HG03457 (cell line): ENCODE measurements around the gene ARFGAP1.
"Not testable (repeated sequence)": the region's sequence is repeated elsewhere in the genome, so short reads cannot be mapped to it uniquely, and the experiment has no call there.

ENCODE experiments used
- ATAC-seq: cut with Tn5 transposase; IDR thresholded peaks from one replicate; pipeline ENCODE4 v1.9.1; 2021; ENCODE audit warnings: moderate number of reproducible peaks; ENCODE audit not compliant: unreplicated experiment

The ARFGAP1 gene

GRCh38 chr20:63239431-63239830 lies 33.2 kb upstream of the ARFGAP1 start:
- ATAC-seq = no peak

GRCh38 chr20:63240004-63240403 lies 32.6 kb upstream of the ARFGAP1 start:
- no peak for ATAC-seq

- no peak for ATAC-seq
Observed at GRCh38 chr20:63241272-63241671, 31.3 kb upstream of the ARFGAP1 start.

GRCh38 chr20:63242736-63243135 lies 29.9 kb upstream of the ARFGAP1 start:
- ATAC-seq = no peak

- no peak for ATAC-seq
Observed at GRCh38 chr20:63243604-63244247, 28.9 kb upstream of the ARFGAP1 start.

GRCh38 chr20:63244468-63244867 lies 28.1 kb upstream of the ARFGAP1 start:
- no peak for ATAC-seq

GRCh38 chr20:63246490-63247288 lies 25.9 kb upstream of the ARFGAP1 start:
- no peak for ATAC-seq

- no peak for ATAC-seq
Observed at GRCh38 chr20:63247671-63248228, 24.9 kb upstream of the ARFGAP1 start.

- ATAC-seq = no peak
Observed at GRCh38 chr20:63248835-63249591, 23.6 kb upstream of the ARFGAP1 start.

GRCh38 chr20:63249891-63250290 lies 22.7 kb upstream of the ARFGAP1 start:
- no peak for ATAC-seq

- ATAC-seq = not testable (repeated sequence)
Observed at GRCh38 chr20:63251350-63251749, 21.3 kb upstream of the ARFGAP1 start.

GRCh38 chr20:63252284-63252711 lies 20.3 kb upstream of the ARFGAP1 start:
- ATAC-seq = no peak

GRCh38 chr20:63253065-63253437 lies 19.6 kb upstream of the ARFGAP1 start:
- no peak for ATAC-seq

- no peak for ATAC-seq
Observed at GRCh38 chr20:63253438-63254231, 19.0 kb upstream of the ARFGAP1 start.

GRCh38 chr20:63254232-63254605 lies 18.4 kb upstream of the ARFGAP1 start, which contains the start of gene NKAIN4:
NKAIN4 (minus strand) TSS chr20:63254463; CDS start chr20:63254450, 13 bp downstream.
- no peak for ATAC-seq

GRCh38 chr20:63254606-63255384 lies 17.8 kb upstream of the ARFGAP1 start:
- ATAC-seq = no peak

GRCh38 chr20:63255931-63256704 lies 16.5 kb upstream of the ARFGAP1 start:
- no peak for ATAC-seq

- no peak for ATAC-seq
Observed at GRCh38 chr20:63256954-63257353, 15.7 kb upstream of the ARFGAP1 start.

- no peak for ATAC-seq
Observed at GRCh38 chr20:63257629-63258028, 15.0 kb upstream of the ARFGAP1 start.
